Activated CD4-positive, CD25-positive, alpha-beta regulatory T cell treated with anti-CD3 and anti-CD28 coated beads, Interleukin-2, amount 50 U/mL, for 72 hours (primary cell): ENCODE measurements around the gene F5.

Source experiments
- DNase-seq: peaks from one replicate; pipeline ENCODE4 v3.0.0; 2021

F5 gene

GRCh38 chr1:169586395-169587255 is at the start of gene F5:
Gene F5, minus strand, starts transcription at chr1:169586481. Its CDS starts 95 bp downstream, at chr1:169586386.
- peak; percentile 77 for DNase-seq

- DNase-seq = no peak
These were observed 48.6 kb upstream of the F5 start for GRCh38 chr1:169634877-169635276.

- DNase-seq = no peak
These were observed 47.9 kb upstream of the F5 start for GRCh38 chr1:169634145-169634544.

- DNase-seq = no peak
These were observed 45.0 kb upstream of the F5 start for GRCh38 chr1:169631249-169631648.

DNA sequence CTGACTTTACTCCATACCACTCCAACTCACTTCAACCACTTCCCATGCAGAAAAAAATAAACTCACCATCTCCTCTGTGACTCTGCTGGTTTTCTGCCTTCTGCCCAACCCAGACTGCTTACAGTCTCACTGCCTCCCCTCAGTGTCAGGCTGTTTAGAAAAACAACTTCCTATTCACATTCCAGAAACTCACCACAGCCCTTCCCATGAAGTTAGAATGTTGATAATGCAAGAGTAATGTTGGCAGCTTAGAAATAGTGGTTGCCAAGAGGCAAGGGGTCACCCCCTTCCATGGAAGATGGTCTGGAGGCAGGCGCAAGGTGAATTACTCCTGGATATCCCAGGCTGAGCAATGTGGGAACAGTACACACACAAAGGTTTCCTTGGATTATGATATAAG is 43.7 kb upstream of the F5 start, which contains the start of gene SELP:
TSS of gene SELP (minus strand) at position 119 of the 400 bp plus-strand sequence. CDS start at position 69, 50 bp downstream.
- DNase-seq = no peak

- DNase-seq = no peak
These were observed 38.6 kb upstream of the F5 start for GRCh38 chr1:169624912-169625311.

GRCh38 chr1:169624122-169624521 is 37.8 kb upstream of the F5 start:
- no peak for DNase-seq

GRCh38 chr1:169623132-169623926 is 37.0 kb upstream of the F5 start:
- DNase-seq = no peak

DNA sequence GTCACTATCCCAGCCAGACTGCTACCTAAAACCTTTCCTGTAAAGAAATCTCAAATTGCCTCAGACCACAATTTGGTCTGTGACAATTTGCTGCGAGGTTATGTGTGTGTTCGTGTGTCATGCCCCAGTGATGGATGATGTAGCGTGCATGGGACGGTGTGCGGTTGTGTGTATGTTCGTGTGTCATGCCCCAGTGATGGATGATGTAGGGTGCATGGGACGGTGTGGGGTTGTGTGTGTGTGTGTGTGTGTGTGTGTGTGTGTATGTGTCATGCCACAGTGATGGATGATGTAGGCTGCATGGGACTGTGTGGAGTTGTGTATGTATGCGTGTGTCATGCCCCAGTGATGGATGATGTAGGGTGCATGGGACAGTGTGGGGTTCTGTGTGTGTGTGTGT is 34.3 kb upstream of the F5 start:
- no peak for DNase-seq

GRCh38 chr1:169618367-169618766 is 32.1 kb upstream of the F5 start:
- DNase-seq = no peak

DNA sequence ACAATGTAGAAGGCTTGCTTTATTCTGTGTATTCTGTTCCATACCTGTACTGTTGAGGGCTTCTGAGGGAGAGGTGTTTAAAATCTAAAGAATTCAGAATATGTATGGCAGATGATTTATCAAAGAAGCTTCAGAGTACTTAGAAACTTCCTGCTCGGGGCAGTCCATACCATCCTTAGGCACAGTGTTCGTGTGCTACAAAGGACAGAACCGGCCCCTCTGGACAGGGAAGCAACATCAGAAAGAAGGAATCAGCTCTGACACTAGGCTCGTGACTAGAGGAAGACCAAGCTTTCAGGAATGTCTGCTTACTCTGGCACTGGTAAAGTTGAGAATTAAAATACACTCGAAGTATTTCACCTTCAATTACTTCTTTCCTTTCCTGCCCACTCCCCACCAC is 29.5 kb upstream of the F5 start:
- no peak for DNase-seq

DNA sequence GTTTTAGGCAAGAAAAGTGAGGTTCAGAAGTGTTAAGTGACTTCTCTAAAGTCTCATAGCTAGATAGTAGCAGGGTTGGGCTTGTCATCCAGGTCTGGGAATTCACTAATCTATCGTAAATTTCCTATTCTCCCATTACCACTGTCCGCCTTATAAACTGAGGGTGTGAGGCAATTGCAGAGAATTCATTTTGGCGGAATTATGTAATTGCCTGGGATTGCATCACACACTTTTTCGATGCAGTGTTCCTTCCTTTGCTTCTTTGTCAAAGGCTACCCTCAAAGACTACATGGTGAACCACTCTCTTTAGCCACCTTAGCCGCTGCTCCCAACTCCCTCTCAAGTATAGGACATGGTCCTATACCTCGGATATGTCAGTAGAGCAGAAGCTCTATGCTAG is 24.6 kb upstream of the F5 start:
- no peak for DNase-seq

- DNase-seq = no peak
These were observed 23.8 kb upstream of the F5 start for GRCh38 chr1:169610108-169610507.

DNA sequence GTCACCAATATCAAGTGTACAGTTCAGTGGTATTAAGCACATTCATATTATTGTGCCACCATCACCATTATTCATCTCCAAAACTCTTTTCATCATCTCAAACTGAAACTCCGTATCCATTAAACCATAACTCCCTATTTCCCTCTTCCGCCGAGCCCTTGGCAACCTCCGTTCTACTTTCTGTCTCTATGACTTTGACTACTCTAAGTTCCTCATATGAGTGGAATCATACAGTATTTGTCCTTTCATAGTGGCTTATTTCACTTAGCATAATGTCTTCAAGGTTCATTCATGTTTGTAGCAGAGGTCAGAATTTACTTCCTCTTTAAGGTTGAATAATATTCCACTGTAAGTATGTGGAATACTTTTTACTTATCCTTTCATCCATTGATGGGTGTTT is 21.9 kb upstream of the F5 start:
- no peak for DNase-seq

- peak; percentile 37 for DNase-seq
These were observed 18.7 kb upstream of the F5 start for GRCh38 chr1:169604781-169605560.

- DNase-seq = no peak
These were observed 15.0 kb upstream of the F5 start for GRCh38 chr1:169601096-169601881.

DNA sequence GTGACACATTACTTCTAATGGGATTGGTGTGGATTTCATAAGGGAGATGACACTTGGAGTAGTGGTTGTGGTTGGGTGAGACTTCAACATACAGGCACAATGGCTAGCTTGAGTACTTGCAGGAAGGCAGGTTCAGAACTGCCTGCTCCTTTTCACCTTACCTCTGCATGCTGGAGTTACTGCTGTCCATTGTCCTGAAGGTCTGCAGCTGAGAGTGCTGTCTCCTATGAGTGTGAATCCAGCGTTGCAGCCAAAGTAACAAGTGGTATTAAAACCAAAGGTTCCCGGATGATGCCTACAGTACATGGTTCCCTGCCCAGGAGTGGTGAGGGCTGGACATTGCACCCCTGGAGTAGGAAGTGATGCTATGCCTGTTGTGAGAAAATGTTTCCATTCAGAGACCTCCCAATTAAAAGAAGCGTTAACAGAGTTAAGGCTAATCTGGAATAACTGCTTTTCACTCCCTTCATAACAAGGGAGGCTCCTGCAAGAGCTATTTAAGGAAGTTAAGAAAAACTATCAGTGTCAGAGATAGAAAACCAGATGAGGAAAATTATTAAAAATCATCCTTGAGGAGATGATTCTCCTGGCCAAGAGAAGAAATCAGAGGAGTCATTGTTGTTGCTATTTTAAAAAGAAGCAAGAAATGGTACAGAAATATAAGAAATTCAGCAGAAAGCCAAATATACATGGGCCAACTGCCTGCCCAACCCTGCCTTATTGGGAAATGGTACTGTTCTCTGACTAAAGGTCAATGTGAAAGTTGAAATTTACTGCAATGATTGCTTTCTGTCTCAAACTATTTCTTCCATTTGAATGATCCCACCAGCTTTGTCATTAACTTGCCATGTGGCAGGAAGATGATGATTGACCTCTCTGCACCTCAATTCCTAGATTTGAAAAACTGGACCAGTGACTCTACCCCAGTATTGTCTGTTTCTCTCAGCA is 9.8 kb upstream of the F5 start:
- no peak for DNase-seq

- peak; percentile 36 for DNase-seq
These were observed 8.1 kb upstream of the F5 start for GRCh38 chr1:169594391-169594790.

GRCh38 chr1:169590932-169591331 is 4.7 kb upstream of the F5 start:
- no peak for DNase-seq

- DNase-seq = no peak
These were observed 2.7 kb upstream of the F5 start for GRCh38 chr1:169588785-169589485.

DNA sequence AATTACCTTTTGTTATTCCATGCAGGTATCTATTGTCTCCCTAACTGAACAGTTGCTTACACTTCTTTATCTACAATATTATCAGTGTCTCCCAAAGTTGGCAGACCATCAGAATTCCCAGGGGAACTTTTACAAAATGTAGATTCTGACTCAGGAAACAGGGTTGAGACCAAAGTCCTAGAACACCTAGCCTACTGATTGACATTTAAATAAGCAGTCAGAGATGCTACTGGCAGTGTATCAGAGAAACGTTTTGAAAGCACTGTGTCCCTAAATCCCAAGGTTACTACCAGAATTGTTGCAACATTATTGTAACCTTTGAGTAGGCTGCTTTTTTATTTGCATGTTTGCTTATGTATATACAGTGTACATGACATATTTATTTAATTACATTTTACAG is 1.8 kb upstream of the F5 start:
- DNase-seq = no peak
